HEK293 (cell line): ENCODE measurements around the gene TUBGCP6.

Source experiments
- KLF10 ChIP-seq: fragments of 450-650 bp; IDR thresholded peaks from 2 replicates; pipeline ENCODE4 v1.5.1; 2018; ENCODE audit warnings: missing biosample characterization, mild to moderate bottlenecking, missing genetic modification characterization
- KLF16 ChIP-seq: fragments of 450-650 bp; formaldehyde crosslinking; IDR thresholded peaks from 2 replicates; pipeline ENCODE4 v1.5.1; 2017; ENCODE audit warnings: missing biosample characterization, missing genetic modification characterization
- KLF8 ChIP-seq: fragments of 450-650 bp; formaldehyde crosslinking; IDR thresholded peaks from 2 replicates; pipeline ENCODE4 v1.5.1; 2016; ENCODE audit warnings: missing biosample characterization, missing genetic modification characterization
- SP2 ChIP-seq: fragments of 450-650 bp; formaldehyde crosslinking; IDR thresholded peaks from 2 replicates; pipeline ENCODE4 v1.5.1; 2016; ENCODE audit warnings: missing biosample characterization, missing genetic modification characterization
- SP3 ChIP-seq: fragments of 450-650 bp; formaldehyde crosslinking; IDR thresholded peaks from 2 replicates; pipeline ENCODE4 v1.5.1; 2016; ENCODE audit warnings: missing biosample characterization, missing genetic modification characterization
- SP7 ChIP-seq: fragments of 450-650 bp; formaldehyde crosslinking; IDR thresholded peaks from 2 replicates; pipeline ENCODE4 v1.5.1; 2016; ENCODE audit warnings: missing biosample characterization, missing genetic modification characterization
- ZBTB11 ChIP-seq: fragments of 450-650 bp; formaldehyde crosslinking; conservative IDR thresholded peaks from 2 replicates; pipeline ENCODE4 v1.5.1; 2016; ENCODE audit warnings: low read depth, missing biosample characterization, missing genetic modification characterization
- ZBTB17 ChIP-seq: fragments of 450-650 bp; formaldehyde crosslinking; IDR thresholded peaks from 2 replicates; pipeline ENCODE4 v1.5.1; 2016; ENCODE audit warnings: missing biosample characterization, missing genetic modification characterization
- ZBTB20 ChIP-seq: fragments of 450-650 bp; formaldehyde crosslinking; IDR thresholded peaks from 2 replicates; pipeline ENCODE4 v1.5.1; 2016; ENCODE audit warnings: missing biosample characterization, missing genetic modification characterization
- ZBTB26 ChIP-seq: fragments of 450-650 bp; formaldehyde crosslinking; optimal IDR thresholded peaks from 2 replicates; pipeline ENCODE3; 2016; ENCODE audit warnings: missing biosample characterization, mild to moderate bottlenecking, missing genetic modification characterization
- ZIC2 ChIP-seq: fragments of 450-650 bp; formaldehyde crosslinking; IDR thresholded peaks from 2 replicates; pipeline ENCODE4 v1.5.1; 2016; ENCODE audit warnings: missing biosample characterization, missing genetic modification characterization
- ZNF121 ChIP-seq: fragments of 450-650 bp; formaldehyde crosslinking; IDR thresholded peaks from 2 replicates; pipeline ENCODE4 v1.5.1; 2016; ENCODE audit warnings: missing biosample characterization, missing genetic modification characterization
- ZNF335 ChIP-seq: fragments of 450-650 bp; formaldehyde crosslinking; conservative IDR thresholded peaks from 2 replicates; pipeline ENCODE4 v1.5.1; 2016; ENCODE audit warnings: missing biosample characterization, missing genetic modification characterization
- ZNF366 ChIP-seq: fragments of 450-650 bp; formaldehyde crosslinking; conservative IDR thresholded peaks from 2 replicates; pipeline ENCODE4 v1.5.1; 2016; ENCODE audit warnings: missing biosample characterization, missing genetic modification characterization
- ZNF561 ChIP-seq: fragments of 450-650 bp; IDR thresholded peaks from 2 replicates; pipeline ENCODE4 v1.5.1; 2018; ENCODE audit warnings: missing biosample characterization, missing genetic modification characterization, borderline replicate concordance
- ZNF585B ChIP-seq: fragments of 450-650 bp; formaldehyde crosslinking; IDR thresholded peaks from 2 replicates; pipeline ENCODE4 v1.5.1; 2016; ENCODE audit warnings: missing biosample characterization, missing genetic modification characterization
- ZNF629 ChIP-seq: fragments of 450-650 bp; formaldehyde crosslinking; IDR thresholded peaks from 2 replicates; pipeline ENCODE4 v1.5.1; 2017; ENCODE audit warnings: missing biosample characterization, missing genetic modification characterization
- ZNF837 ChIP-seq: fragments of 450-650 bp; formaldehyde crosslinking; IDR thresholded peaks from 2 replicates; pipeline ENCODE4 v1.5.1; 2016; ENCODE audit warnings: missing biosample characterization, missing genetic modification characterization
- ZNF843 ChIP-seq: fragments of 450-650 bp; formaldehyde crosslinking; IDR thresholded peaks from 2 replicates; pipeline ENCODE4 v1.5.1; 2016; ENCODE audit warnings: missing biosample characterization, missing genetic modification characterization
- ZSCAN30 ChIP-seq: fragments of 450-650 bp; IDR thresholded peaks from 2 replicates; pipeline ENCODE4 v1.5.1; 2018; ENCODE audit warnings: missing biosample characterization, mild to moderate bottlenecking, missing genetic modification characterization, moderate library complexity
- ZXDB ChIP-seq: fragments of 450-650 bp; formaldehyde crosslinking; IDR thresholded peaks from 2 replicates; pipeline ENCODE4 v1.5.1; 2016; ENCODE audit warnings: missing biosample characterization, missing genetic modification characterization
- TF ChIP-seq, protein P1 (sequence below): fragments of 450-650 bp; formaldehyde crosslinking; IDR thresholded peaks from 2 replicates; pipeline ENCODE4 v1.5.1; 2016; ENCODE audit warnings: missing biosample characterization, missing genetic modification characterization
- TF ChIP-seq, protein P2 (sequence below): fragments of 450-650 bp; formaldehyde crosslinking; IDR thresholded peaks from 2 replicates; pipeline ENCODE4 v1.5.1; 2017; ENCODE audit warnings: missing biosample characterization, mild to moderate bottlenecking, missing genetic modification characterization, moderate library complexity
- TF ChIP-seq, protein P3 (sequence below): fragments of 450-650 bp; formaldehyde crosslinking; conservative IDR thresholded peaks from 2 replicates; pipeline ENCODE4 v1.5.1; 2016; ENCODE audit warnings: low read depth, missing biosample characterization, missing genetic modification characterization

Gene TUBGCP6

GRCh38 chr22:50250555-50251476 lies 6.0 kb upstream of the TUBGCP6 start, which contains the start of gene HDAC10 (continued):
- 0 out of 2 replicates have a peak, but pooled peaks have one; percentile 17 for TF ChIP-seq ZIC2 (tag by site-specific recombination)
- peak; percentile 50; the same call in 1 of the 2 replicates for TF ChIP-seq ZBTB11 (tag by site-specific recombination)
- TF ChIP-seq ZSCAN30, result peak; percentile 61; the same call in 1 of the 2 replicates
- TF ChIP-seq KLF10, result 0 out of 2 replicates have a peak, but pooled peaks have one; percentile 50
- peak; percentile 36; the same call in 1 of the 2 replicates for TF ChIP-seq ZNF837 (tag by site-specific recombination)
- TF ChIP-seq ZNF366 (tag by site-specific recombination), result no peak
- peak; percentile 46 for TF ChIP-seq SP7 (tag by site-specific recombination)
- peak; percentile 89 for TF ChIP-seq ZBTB26
- no peak for TF ChIP-seq ZNF629
- peak; percentile 23; the same call in 1 of the 2 replicates for TF ChIP-seq KLF16
- peak; percentile 39; the same call in 1 of the 2 replicates for TF ChIP-seq KLF8 (tag by site-specific recombination)
- TF ChIP-seq ZBTB20 (tag by site-specific recombination), result peak; percentile 96
- TF ChIP-seq, protein P1, sequence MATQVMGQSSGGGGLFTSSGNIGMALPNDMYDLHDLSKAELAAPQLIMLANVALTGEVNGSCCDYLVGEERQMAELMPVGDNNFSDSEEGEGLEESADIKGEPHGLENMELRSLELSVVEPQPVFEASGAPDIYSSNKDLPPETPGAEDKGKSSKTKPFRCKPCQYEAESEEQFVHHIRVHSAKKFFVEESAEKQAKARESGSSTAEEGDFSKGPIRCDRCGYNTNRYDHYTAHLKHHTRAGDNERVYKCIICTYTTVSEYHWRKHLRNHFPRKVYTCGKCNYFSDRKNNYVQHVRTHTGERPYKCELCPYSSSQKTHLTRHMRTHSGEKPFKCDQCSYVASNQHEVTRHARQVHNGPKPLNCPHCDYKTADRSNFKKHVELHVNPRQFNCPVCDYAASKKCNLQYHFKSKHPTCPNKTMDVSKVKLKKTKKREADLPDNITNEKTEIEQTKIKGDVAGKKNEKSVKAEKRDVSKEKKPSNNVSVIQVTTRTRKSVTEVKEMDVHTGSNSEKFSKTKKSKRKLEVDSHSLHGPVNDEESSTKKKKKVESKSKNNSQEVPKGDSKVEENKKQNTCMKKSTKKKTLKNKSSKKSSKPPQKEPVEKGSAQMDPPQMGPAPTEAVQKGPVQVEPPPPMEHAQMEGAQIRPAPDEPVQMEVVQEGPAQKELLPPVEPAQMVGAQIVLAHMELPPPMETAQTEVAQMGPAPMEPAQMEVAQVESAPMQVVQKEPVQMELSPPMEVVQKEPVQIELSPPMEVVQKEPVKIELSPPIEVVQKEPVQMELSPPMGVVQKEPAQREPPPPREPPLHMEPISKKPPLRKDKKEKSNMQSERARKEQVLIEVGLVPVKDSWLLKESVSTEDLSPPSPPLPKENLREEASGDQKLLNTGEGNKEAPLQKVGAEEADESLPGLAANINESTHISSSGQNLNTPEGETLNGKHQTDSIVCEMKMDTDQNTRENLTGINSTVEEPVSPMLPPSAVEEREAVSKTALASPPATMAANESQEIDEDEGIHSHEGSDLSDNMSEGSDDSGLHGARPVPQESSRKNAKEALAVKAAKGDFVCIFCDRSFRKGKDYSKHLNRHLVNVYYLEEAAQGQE (tag by site-specific recombination), result no peak
- TF ChIP-seq SP3 (tag by site-specific recombination), result peak; percentile 77
- TF ChIP-seq ZNF335 (tag by site-specific recombination), result peak; percentile 88
- TF ChIP-seq ZNF121 (tag by site-specific recombination), result peak; percentile 39; the same call in 1 of the 2 replicates
- TF ChIP-seq ZNF843 (tag by site-specific recombination), result 0 out of 2 replicates have a peak, but pooled peaks have one; percentile 17
- TF ChIP-seq ZXDB (tag by site-specific recombination), result peak; percentile 32; the same call in 1 of the 2 replicates
- TF ChIP-seq, protein P2, sequence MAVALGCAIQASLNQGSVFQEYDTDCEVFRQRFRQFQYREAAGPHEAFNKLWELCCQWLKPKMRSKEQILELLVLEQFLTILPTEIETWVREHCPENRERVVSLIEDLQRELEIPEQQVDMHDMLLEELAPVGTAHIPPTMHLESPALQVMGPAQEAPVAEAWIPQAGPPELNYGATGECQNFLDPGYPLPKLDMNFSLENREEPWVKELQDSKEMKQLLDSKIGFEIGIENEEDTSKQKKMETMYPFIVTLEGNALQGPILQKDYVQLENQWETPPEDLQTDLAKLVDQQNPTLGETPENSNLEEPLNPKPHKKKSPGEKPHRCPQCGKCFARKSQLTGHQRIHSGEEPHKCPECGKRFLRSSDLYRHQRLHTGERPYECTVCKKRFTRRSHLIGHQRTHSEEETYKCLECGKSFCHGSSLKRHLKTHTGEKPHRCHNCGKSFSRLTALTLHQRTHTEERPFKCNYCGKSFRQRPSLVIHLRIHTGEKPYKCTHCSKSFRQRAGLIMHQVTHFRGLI (tag by site-specific recombination), result no peak
- TF ChIP-seq ZBTB17, result peak; percentile 82
- TF ChIP-seq ZNF585B, result no peak
- TF ChIP-seq, protein P3, sequence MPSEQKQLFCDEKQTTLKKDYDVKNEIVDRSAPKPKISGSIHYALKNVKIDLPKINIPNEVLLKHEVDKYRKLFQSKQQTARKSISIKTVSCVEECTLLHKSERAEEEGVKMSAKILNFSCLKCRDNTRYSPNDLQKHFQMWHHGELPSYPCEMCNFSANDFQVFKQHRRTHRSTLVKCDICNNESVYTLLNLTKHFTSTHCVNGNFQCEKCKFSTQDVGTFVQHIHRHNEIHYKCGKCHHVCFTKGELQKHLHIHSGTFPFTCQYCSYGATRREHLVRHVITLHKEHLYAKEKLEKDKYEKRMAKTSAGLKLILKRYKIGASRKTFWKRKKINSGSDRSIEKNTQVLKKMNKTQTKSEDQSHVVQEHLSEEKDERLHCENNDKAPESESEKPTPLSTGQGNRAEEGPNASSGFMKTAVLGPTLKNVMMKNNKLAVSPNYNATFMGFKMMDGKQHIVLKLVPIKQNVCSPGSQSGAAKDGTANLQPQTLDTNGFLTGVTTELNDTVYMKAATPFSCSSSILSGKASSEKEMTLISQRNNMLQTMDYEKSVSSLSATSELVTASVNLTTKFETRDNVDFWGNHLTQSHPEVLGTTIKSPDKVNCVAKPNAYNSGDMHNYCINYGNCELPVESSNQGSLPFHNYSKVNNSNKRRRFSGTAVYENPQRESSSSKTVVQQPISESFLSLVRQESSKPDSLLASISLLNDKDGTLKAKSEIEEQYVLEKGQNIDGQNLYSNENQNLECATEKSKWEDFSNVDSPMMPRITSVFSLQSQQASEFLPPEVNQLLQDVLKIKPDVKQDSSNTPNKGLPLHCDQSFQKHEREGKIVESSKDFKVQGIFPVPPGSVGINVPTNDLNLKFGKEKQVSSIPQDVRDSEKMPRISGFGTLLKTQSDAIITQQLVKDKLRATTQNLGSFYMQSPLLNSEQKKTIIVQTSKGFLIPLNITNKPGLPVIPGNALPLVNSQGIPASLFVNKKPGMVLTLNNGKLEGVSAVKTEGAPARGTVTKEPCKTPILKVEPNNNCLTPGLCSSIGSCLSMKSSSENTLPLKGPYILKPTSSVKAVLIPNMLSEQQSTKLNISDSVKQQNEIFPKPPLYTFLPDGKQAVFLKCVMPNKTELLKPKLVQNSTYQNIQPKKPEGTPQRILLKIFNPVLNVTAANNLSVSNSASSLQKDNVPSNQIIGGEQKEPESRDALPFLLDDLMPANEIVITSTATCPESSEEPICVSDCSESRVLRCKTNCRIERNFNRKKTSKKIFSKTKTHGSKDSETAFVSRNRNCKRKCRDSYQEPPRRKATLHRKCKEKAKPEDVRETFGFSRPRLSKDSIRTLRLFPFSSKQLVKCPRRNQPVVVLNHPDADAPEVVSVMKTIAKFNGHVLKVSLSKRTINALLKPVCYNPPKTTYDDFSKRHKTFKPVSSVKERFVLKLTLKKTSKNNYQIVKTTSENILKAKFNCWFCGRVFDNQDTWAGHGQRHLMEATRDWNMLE (tag by site-specific recombination), result no peak
- peak; percentile 77 for TF ChIP-seq ZNF561 (tag by site-specific recombination)
- TF ChIP-seq SP2 (tag by site-specific recombination), result peak; percentile 80
